HG03045 (cell line): Measurements from ENCODE around the gene EMC6.

Source experiments
- ATAC-seq: cut with Tn5 transposase; IDR thresholded peaks from one replicate; pipeline ENCODE4 v1.9.1; 2021; ENCODE audit warnings: mild to moderate bottlenecking, moderate library complexity; ENCODE audit not compliant: unreplicated experiment

EMC6 gene

DNA sequence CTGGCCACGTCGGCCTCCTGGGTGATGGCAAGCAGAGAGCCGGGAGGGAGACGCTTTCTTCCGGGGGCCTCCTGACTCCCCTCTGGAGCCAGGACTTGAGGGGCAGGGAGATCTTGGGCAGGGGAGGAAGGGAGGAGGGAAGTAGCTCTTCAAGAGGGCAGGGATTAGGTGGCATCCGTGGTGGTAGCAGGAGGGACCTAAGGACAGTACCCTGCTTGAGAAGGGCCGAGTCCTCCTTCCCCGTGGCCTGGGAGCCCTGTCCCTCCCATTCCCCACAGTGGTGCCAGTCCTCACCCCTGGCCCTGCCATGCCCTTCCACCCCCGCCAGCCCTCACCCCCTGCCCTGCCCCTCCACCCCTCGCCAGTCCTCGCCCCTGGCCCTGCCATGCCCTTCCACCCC is 12.8 kb upstream of the EMC6 start:
- ATAC-seq, result no peak

- ATAC-seq, result no peak
Measured at GRCh38 chr17:3656353-3656752, 12.3 kb upstream of the EMC6 start.

- no peak for ATAC-seq
Measured at GRCh38 chr17:3656755-3657587, 11.6 kb upstream of the EMC6 start.

DNA sequence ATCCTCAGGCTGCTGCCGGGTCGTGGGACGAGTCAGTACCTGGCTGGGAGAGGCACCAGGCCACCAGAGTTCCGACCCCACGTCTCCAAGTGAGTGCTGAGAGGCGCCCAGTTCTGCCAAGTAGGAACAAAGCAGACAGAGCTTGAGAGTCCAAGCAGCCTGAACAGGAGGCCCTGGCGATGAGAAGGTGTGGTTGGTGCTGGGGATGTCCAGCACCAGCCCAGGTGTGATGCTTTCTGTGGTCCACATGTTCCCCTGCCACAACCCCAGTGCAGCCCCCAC is 11.1 kb upstream of the EMC6 start:
- no peak for ATAC-seq

GRCh38 chr17:3657874-3658783 is 10.5 kb upstream of the EMC6 start:
- ATAC-seq, result no peak

GRCh38 chr17:3658784-3659449 is 9.7 kb upstream of the EMC6 start:
- ATAC-seq, result no peak

- ATAC-seq, result no peak
Measured at GRCh38 chr17:3659541-3660111, 9.0 kb upstream of the EMC6 start.

DNA sequence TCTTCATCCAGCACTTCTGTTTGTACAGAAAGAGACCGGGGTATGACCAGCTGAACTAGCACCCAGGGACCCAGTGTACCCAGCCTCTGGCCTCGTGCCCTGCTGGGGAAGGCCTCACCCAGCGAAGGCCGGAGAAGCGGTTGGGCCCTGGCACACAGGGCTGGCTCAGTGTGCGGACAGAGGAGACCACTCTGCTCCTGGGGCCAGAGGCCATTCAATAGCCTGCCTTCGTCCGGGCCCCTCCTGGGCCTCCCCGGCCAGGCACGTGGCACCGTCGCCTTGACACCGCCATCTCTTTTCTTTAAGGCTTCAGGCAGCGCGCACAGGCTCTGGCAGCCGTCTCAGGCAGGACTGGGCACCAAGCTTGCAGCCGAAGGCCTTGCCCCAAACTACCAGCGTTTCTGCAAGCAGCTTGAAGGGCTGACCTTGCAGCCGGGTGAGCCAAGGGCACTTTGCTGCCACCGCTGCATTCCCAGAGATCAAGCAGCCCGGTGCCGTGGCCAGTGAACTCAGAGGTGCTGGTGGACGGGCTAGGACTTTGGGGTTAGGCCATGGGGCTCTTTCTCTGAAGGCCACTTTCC is 8.2 kb upstream of the EMC6 start:
- no peak for ATAC-seq

DNA sequence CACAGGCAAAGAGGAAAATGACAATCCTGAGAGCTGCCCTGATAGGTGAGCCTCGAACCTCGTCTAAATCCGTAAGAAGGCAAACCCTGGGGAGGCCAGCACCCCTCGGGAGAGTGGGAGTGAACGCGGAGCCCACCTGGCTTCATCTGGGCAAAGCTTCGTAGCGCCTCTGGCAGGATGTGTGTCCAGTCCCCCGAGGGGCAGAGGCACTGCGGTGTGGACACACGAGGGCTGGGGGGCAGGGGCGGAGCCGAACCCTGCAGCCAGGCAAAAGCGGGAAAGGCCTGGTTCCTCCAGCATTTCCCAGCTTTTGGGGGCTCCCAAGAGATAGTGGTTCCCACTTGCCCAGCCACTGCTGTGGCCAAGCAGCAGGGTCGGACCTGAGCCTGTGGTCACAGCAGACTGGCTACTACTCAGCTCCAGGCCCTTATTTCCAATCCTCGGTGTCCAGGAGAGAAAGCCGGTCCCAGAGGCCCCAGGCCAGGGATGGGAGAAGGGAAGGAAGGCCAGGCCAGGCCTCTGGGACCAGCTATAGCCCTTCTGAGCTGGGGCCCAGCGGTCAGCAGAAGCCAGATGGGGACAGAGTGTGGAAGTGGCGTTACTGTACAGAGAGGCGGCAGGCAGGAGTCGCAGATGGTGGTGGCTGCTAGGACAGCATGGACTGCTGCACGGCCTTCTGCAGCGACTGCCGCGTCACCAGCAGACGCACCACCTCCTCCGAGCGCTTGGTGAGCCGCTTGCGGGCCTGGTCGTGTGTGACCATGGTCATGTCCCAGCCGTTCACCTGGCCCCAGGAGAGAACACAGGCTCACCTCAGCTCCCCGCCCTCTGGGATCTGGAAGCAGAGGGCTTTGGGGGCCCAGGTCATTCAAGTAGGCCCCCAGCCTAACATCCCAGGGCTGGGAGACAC is 5.3 kb upstream of the EMC6 start:
- ATAC-seq, result no peak

- ATAC-seq, result no peak
Measured at GRCh38 chr17:3665834-3666233, 2.8 kb upstream of the EMC6 start.

GRCh38 chr17:3666516-3666915 is 2.1 kb upstream of the EMC6 start:
- ATAC-seq, result no peak

DNA sequence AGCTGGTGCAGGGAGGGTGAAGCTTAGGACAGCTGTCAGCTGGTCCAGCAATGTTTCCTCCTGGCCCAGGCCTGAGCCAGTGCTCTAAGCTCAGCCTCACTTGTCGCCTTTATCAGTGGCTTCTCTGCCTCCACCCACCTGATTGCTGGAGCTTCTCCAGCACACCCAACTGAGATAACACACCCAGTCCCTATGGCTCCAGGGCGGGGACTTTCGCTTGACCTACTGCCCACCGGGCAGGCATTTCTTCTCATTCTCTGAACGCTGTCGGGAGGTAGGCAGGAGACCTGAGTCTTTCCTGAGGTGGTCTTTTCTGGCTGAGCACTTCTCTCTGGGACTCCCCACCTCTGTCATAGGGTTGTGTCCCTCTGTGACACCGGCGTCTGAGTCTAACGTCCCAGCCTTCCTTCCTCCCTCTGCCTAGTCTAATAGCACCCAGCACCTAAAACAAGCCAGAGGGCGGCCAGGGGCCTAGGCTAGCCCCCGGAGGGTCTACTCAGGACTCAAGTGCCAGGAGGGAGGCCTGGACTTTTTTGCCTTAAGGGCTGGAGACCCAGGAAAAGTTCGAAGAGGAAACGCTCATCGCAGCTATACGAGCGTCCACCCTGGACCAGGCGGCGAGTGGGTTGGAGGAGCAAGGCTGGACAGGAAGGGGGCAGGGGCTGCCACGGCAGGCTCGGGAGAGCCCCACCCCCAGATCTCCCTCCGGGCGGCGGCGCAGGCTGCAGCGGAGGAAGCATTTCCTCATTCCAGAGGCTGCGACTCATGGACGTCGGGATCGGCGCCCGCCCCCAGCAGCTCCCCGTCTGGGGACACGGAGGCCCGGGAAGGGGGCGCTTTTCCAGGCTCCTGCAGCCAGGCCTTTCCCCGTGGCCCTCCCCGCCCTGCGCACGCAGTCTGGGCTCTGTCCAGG is 990 bp upstream of the EMC6 start:
- peak; percentile 13 for ATAC-seq

GRCh38 chr17:3669085-3669347 is 404 bp downstream of the EMC6 start:
- no peak for ATAC-seq

DNA sequence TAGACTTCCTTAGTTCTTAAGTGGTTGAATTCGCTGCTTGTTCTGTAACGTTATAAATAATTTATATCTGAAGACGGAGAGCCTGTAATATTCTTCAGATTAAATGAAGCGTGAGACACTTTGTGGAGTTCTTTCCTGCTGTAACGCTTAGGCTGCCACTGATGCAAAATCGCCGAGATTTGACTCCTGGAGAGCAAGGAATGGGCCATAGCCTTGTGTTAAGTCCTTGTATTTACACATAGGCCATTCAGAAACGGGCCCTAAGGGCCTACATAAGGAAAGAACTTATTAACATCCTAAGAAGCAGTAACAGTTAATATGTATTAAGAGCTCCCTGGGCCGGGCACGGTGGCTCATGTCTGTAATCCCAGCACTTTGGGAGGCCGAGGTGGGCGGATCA is 936 bp downstream of the EMC6 start:
- ATAC-seq, result no peak

DNA sequence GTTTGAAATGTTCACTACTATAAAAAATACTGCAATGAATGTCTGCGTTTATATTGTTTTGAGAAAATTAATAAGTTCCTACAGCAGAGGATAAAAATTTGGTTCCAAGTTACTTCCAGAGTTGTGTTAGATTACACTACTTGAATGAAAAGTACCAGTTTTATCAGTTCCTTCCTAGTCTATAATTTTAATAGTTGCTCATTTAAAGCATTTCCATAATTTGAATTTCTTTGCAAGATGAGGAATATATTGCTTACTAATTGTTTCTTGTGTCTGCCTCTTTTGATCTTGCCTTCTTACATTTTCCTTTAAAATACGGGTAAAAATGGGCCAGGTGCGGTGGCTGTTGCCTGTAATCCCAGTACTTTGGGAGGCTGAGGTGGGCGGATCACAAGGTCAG is 4.0 kb downstream of the EMC6 start:
- ATAC-seq, result no peak

GRCh38 chr17:3675886-3676285 is 7.3 kb downstream of the EMC6 start:
- no peak for ATAC-seq

GRCh38 chr17:3678095-3678820 is 9.6 kb downstream of the EMC6 start:
- ATAC-seq, result no peak

- ATAC-seq, result no peak
Measured at GRCh38 chr17:3678821-3679530, 10.4 kb downstream of the EMC6 start.
